PC-3 (cell line): ENCODE measurements around the gene UBN2. TPM values are rescaled to one million over a fixed set of nuclear protein-coding genes. Genes with fewer than 3 reads are reported as not detected.

Source experiments
- ATAC-seq: fragments of 200-7000 bp; cut with Tn5 transposase; 2 replicates; pipeline ENCODE4 v1.9.1; 2020; ENCODE audit warnings: mild to moderate bottlenecking, moderate library complexity
- BruUV-seq: library from RNA; stranded (reverse); fragments of 400-500 nt; replicated peaks from 2 replicates; lab custom pipeline; 2021; lab: Mats Ljungman, UMichigan
- CTCF ChIA-PET: fragments of 300-600 bp; sonication (Branson Sonifier 250); formaldehyde crosslinking; loops from one replicate; lab custom pipeline; 2022; ENCODE audit warnings: antibody characterized with exemption; lab: Charles Lee
- POLR2A ChIA-PET: fragments of 300-600 bp; sonication (Branson Sonifier 250); formaldehyde crosslinking; loops from one replicate; lab custom pipeline; 2022; ENCODE audit warnings: antibody characterized with exemption; ENCODE audit not compliant: unreplicated experiment; lab: Charles Lee
- DNase-seq: peaks from one replicate; pipeline ENCODE4 v3.0.0-alpha.2; 2015
- H2AFZ ChIP-seq: fragments of 300-600 bp; sonication (generic); 2 replicates; pipeline ENCODE4 v1.6.0; 2016; ENCODE audit warnings: antibody characterized with exemption, low read length
- H3F3A ChIP-seq: fragments of 300-600 bp; sonication (generic); one replicate; pipeline ENCODE4 v1.6.0; 2017; ENCODE audit warnings: antibody characterized with exemption, low read length, control low read depth, mild to moderate bottlenecking; ENCODE audit not compliant: unreplicated experiment
- H3K27ac ChIP-seq: fragments of 300-600 bp; sonication (generic); 2 replicates; pipeline ENCODE4 v1.5.1; 2016; ENCODE audit warnings: mild to moderate bottlenecking, low read length
- H3K27me3 ChIP-seq: fragments of 300-600 bp; sonication (generic); 2 replicates; pipeline ENCODE4 v1.6.1; 2016; ENCODE audit warnings: low read length, mixed read lengths
- H3K36me3 ChIP-seq: fragments of 300-600 bp; sonication (generic); 2 replicates; pipeline ENCODE4 v1.6.1; 2016; ENCODE audit warnings: low read depth, mixed run types, low read length, mixed read lengths
- H3K4me1 ChIP-seq: fragments of 300-600 bp; sonication (generic); 2 replicates; pipeline ENCODE4 v1.5.1; 2016; ENCODE audit warnings: low read length; ENCODE audit not compliant: insufficient read depth
- H3K4me2 ChIP-seq: fragments of 300-600 bp; sonication (generic); 2 replicates; pipeline ENCODE4 v1.6.0; 2016; ENCODE audit warnings: low read length
- H3K4me3 ChIP-seq: fragments of 300-600 bp; sonication (generic); 2 replicates; pipeline ENCODE4 v1.5.1; 2016; ENCODE audit warnings: mild to moderate bottlenecking, low read length, mixed read lengths
- H3K79me2 ChIP-seq: fragments of 300-600 bp; sonication (generic); 2 replicates; pipeline ENCODE4 v1.6.1; 2017; ENCODE audit warnings: low read length, mixed read lengths
- H3K9ac ChIP-seq: fragments of 300-600 bp; sonication (generic); 2 replicates; pipeline ENCODE4 v1.6.0; 2016; ENCODE audit warnings: mild to moderate bottlenecking, low read length
- H3K9me2 ChIP-seq: fragments of 300-600 bp; sonication (generic); replicated peaks from 2 replicates; pipeline ENCODE4 v1.6.1; 2016; ENCODE audit warnings: mixed run types, low read length, mixed read lengths
- H3K9me3 ChIP-seq: fragments of 300-600 bp; sonication (generic); 2 replicates; pipeline ENCODE4 v1.6.1; 2016; ENCODE audit warnings: low read length, mixed read lengths
- H4K20me1 ChIP-seq: fragments of 300-600 bp; sonication (generic); 2 replicates; pipeline ENCODE4 v1.6.1; 2016; ENCODE audit warnings: low read length, mixed read lengths
- CTCF ChIP-seq: fragments of 300-600 bp; sonication (generic); conservative IDR thresholded peaks from 2 replicates; pipeline ENCODE4 v1.5.1; 2017; ENCODE audit warnings: antibody characterized with exemption, low read depth, mild to moderate bottlenecking, low read length
- EZH2 ChIP-seq: fragments of 300-600 bp; sonication (generic); IDR thresholded peaks from one replicate; pipeline ENCODE4 v1.6.1; 2017; ENCODE audit warnings: antibody characterized with exemption, mild to moderate bottlenecking, low read length; ENCODE audit not compliant: unreplicated experiment
- EZH2phosphoT487 ChIP-seq: fragments of 300-600 bp; sonication (generic); IDR thresholded peaks from 2 replicates; pipeline ENCODE4 v1.6.1; 2018; ENCODE audit warnings: mild to moderate bottlenecking, antibody characterized with exemption, low read length, borderline replicate concordance
- intact Hi-C: fragments of 100-400 bp; cut with micrococcal nuclease; formaldehyde crosslinking; loops from 2 replicates; pipeline ENCODE4 v1.9.0; 2023
- total RNA-seq: library from RNA; depleted of rRNA; stranded (reverse); fragments of >200 nt; gene quantifications from 2 replicates; pipeline ENCODE4 v1.2.3, GENCODE V29; 2014

Gene UBN2
- total RNA-seq, 1 experiment from 2014 or later, result 2.2 TPM

- intact Hi-C loops, result no loop called here
- H3K27me3 ChIP-seq, result no peaks in the 10 kb centered on the region
These were observed 110.8 kb downstream of the UBN2 start for GRCh38 chr7:139341776-139342226.

GRCh38 chr7:139345042-139345441, 114.0 kb downstream of the UBN2 start:
- Histone ChIP-seq H3K9ac (no peak overlapping the region), H3K27me3 (no peaks in the 10 kb centered on the region), H4K20me1 (no peaks in the 10 kb centered on the region), H3F3A (no peaks in the 10 kb centered on the region), H3K79me2 (peaks cover 28% of the 10 kb centered on the region), H3K9me2 (no peaks in the 10 kb centered on the region), H2AFZ (no peak overlapping the region), H3K27ac (no peak overlapping the region), H3K4me3 (no peak overlapping the region), H3K9me3 (no peaks in the 10 kb centered on the region), H3K4me2 (no peak overlapping the region), H3K4me1 (peaks cover 9% of the 10 kb centered on the region), H3K36me3 (no peaks in the 10 kb centered on the region)
- TF ChIP-seq CTCF, result no peak
- TF ChIP-seq EZH2phosphoT487, result no peak
- no peak for TF ChIP-seq EZH2
- DNase-seq (no peak), ATAC-seq (no peak)
- CTCF ChIA-PET, result no interaction called here
- POLR2A ChIA-PET, result no interaction called here
- no TSS peak for BruUV-seq
- intact Hi-C loops, result no loop called here

More at GRCh38 chr7:139341776-139342226, 110.8 kb downstream of the UBN2 start:
- no peak for DNase-seq
- H2AFZ ChIP-seq, result peak overlapping the region; percentile 86
- no peaks in the 10 kb centered on the region for H3K36me3 ChIP-seq
- no peak for TF ChIP-seq EZH2
- no peak for TF ChIP-seq CTCF
- no peak for TF ChIP-seq EZH2phosphoT487
- peaks cover 9% of the 10 kb centered on the region for H3K4me1 ChIP-seq
- H3K4me3 ChIP-seq, result peak overlapping the region; percentile 83
- H3K9me3 ChIP-seq, result no peaks in the 10 kb centered on the region
- H3K27ac ChIP-seq, result peak overlapping the region; percentile 91
- H3K9ac ChIP-seq, result peak overlapping the region; percentile 99
- H3K4me2 ChIP-seq, result peak overlapping the region; percentile 94
- peaks cover 28% of the 10 kb centered on the region for H3K79me2 ChIP-seq
- H4K20me1 ChIP-seq, result no peaks in the 10 kb centered on the region
- no peak for ATAC-seq
- POLR2A ChIA-PET, result no interaction called here
- CTCF ChIA-PET, result no interaction called here
- H3F3A ChIP-seq, result peaks cover 9% of the 10 kb centered on the region
- BruUV-seq, result TSS peak; percentile 66
- H3K9me2 ChIP-seq, result no peaks in the 10 kb centered on the region

- no peak overlapping the region for H3K4me2 ChIP-seq
- TF ChIP-seq EZH2phosphoT487 (no peak), EZH2 (no peak), CTCF (no peak)
- ChIA-PET POLR2A (no interaction called here), CTCF (no interaction called here)
- no peaks in the 10 kb centered on the region for H4K20me1 ChIP-seq
- BruUV-seq, result no TSS peak
- no peaks in the 10 kb centered on the region for H3K9me2 ChIP-seq
- no peaks in the 10 kb centered on the region for H3K36me3 ChIP-seq
- H3K27ac ChIP-seq, result no peak overlapping the region
- H3K27me3 ChIP-seq, result no peaks in the 10 kb centered on the region
- intact Hi-C loops, result loop anchor here (10.0 kb wide), 1 partner anchor 116 kb away; the partner anchor contains the start of gene UBN2
- DNase-seq (no peak), ATAC-seq (no peak)
- H3K4me1 ChIP-seq, result no peaks in the 10 kb centered on the region
- no peaks in the 10 kb centered on the region for H3K9me3 ChIP-seq
- H3F3A ChIP-seq, result no peaks in the 10 kb centered on the region
- H2AFZ ChIP-seq, result no peak overlapping the region
- H3K4me3 ChIP-seq, result no peak overlapping the region
- no peaks in the 10 kb centered on the region for H3K79me2 ChIP-seq
- H3K9ac ChIP-seq, result no peak overlapping the region
These were observed 120.0 kb downstream of the UBN2 start for GRCh38 chr7:139351027-139351426.
